PFSK-1 (cell line): Measurements from ENCODE around the gene ZNF827.

Experiments used
- POLR2AphosphoS5 ChIP-seq: IDR thresholded peaks from 2 replicates; pipeline ENCODE4 v1.6.1; 2012; ENCODE audit warnings: low read depth, mild to moderate bottlenecking, control low read depth, low read length, moderate library complexity
- TAF1 ChIP-seq: IDR thresholded peaks from 2 replicates; pipeline ENCODE4 v1.6.1; 2012; ENCODE audit warnings: low read length, control low read depth, borderline replicate concordance; ENCODE audit not compliant: insufficient read depth

DNA sequence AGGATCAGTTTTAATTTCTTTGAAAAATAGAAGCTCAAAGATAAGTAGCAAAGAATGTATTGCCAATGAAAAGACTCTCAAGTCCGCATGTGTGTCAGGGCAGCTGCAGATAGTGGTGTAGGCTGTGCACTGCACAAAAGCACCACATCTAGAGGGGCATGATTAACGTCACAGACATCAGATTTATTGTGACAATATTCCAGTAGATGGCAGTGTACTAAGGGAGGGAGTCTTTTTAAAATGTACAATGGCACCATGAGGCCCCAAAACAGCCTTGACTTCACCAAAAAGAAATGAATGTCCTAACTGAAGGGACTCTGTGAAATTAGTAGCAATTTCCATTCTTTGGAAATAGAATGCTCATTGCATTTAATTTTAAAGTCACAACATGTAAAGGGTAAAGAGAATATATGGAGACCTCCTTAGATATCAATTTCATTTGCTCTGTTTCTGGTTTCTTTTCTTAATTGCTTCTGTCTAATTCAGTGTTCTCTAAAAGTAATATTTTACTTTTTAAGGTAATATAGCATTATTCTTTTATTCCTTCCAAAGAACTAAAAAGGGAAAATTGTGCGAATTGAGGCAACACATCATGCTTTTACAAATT, 98.4 kb downstream of the ZNF827 start:
- TF ChIP-seq POLR2AphosphoS5 = no peak
- no peak for TF ChIP-seq TAF1
